H1 (cell line): ENCODE data around the gene SPTAN1.

ENCODE experiments used
- ASH2L ChIP-seq: fragments of 200-600, 300-600 bp; sonication (generic); IDR thresholded peaks from one replicate; pipeline ENCODE4 v1.7.1; 2017; ENCODE audit warnings: low read length
- BACH1 ChIP-seq: IDR thresholded peaks from 2 replicates; pipeline ENCODE4 v1.6.1; 2012; ENCODE audit warnings: low read length, improper control_type of control experiment
- CBX8 ChIP-seq: fragments of 300-800, 300-1000 bp; sonication (generic); IDR thresholded peaks from 2 replicates; pipeline ENCODE4 v1.7.1; 2016; ENCODE audit warnings: low read depth, low read length, borderline replicate concordance
- CTCF ChIP-seq, 3 experiments: IDR thresholded peaks; 1 replicate in 2 of 3; 2 replicates in 1 of 3; pipeline versions ENCODE4 v1.5.1 to v1.6.1; 2011; ENCODE audit warnings: low read length in 3 of 3, mild to moderate bottlenecking in 3 of 3, inconsistent platforms in 2 of 3, low read depth in 1 of 3, moderate library complexity in 1 of 3; ENCODE audit not compliant: insufficient read depth in 1 of 3; ENCODE audit errors: control extremely low read depth in 1 of 3
- EZH2 ChIP-seq: fragments of 200-600 bp; sonication (generic); IDR thresholded peaks from 2 replicates; pipeline ENCODE4 v1.7.1; 2012; ENCODE audit warnings: low read depth, mild to moderate bottlenecking, moderate library complexity, low read length, inconsistent platforms; ENCODE audit not compliant: severe bottlenecking
- GTF2F1 ChIP-seq: IDR thresholded peaks from 2 replicates; pipeline ENCODE4 v1.6.1; 2012; ENCODE audit warnings: low read depth, low read length, improper control_type of control experiment, borderline replicate concordance
- PHF8 ChIP-seq: fragments of 200-600 bp; sonication (generic); conservative IDR thresholded peaks from 2 replicates; pipeline ENCODE4 v1.7.1; 2012; ENCODE audit warnings: low read depth, mild to moderate bottlenecking, inconsistent platforms, low read length, moderate library complexity
- POLR2A ChIP-seq, 2 experiments: IDR thresholded peaks; 1 replicate in 1 of 2; 2 replicates in 1 of 2; pipeline ENCODE4 v1.6.1; 2011; ENCODE audit warnings: low read depth in 2 of 2, low read length in 2 of 2, mild to moderate bottlenecking in 2 of 2; ENCODE audit errors: control extremely low read depth in 1 of 2
- RNF2 ChIP-seq: fragments of 200-900, 300-1000 bp; sonication (generic); IDR thresholded peaks from 2 replicates; pipeline ENCODE4 v1.7.1; 2016; ENCODE audit warnings: borderline replicate concordance, low read depth, mild to moderate bottlenecking, antibody characterized with exemption, low read length; ENCODE audit not compliant: poor library complexity, severe bottlenecking; ENCODE audit errors: missing control alignments
- SP1 ChIP-seq: IDR thresholded peaks from 2 replicates; pipeline ENCODE4 v1.6.1; 2011; ENCODE audit warnings: low read depth, low read length

DNA sequence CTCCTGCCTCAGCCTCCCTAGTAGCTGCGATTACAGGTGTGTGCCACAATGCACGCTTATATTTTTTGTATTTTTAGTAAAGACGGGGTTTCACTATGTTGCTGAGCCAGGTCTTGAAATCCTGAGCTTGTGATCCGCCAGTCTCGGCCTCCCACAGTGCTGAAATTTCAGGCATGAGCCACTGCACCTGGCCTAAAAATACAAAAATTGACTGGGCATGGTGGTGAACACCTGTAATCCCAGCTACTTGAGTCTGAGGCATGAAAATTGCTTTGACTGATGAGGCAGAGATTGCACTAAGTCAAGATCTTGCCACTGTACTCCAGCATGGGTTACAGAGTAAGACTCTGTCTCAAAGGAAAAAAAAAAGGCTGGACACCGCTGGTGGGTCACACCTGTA is 117.4 kb downstream of the SPTAN1 start:
- TF ChIP-seq PHF8 (no peak), CBX8 (no peak), CTCF (IDR thresholded peaks at IDR 0.05; ENCODE audit: control extremely low read depth in 1 of 3, insufficient read depth in 1 of 3, low read depth in 1 of 3, low read length in 3 of 3) (no peak), SP1 (no peak), GTF2F1 (no peak), RNF2 (no peak), POLR2A (IDR thresholded peaks at IDR 0.05; ENCODE audit: control extremely low read depth in 1 of 2, low read depth in 2 of 2, low read length in 2 of 2) (no peak), ASH2L (no peak), EZH2 (no peak), BACH1 (no peak)
